Lung (tissue), 12 donors: ENCODE measurements around the gene LCE1E. TPM values are rescaled to one million over a fixed set of nuclear protein-coding genes. Genes with fewer than 3 reads are reported as not detected.

ENCODE experiments used
- ATAC-seq: fragments of 200-7000 bp; cut with Tn5 transposase; one replicate; pipeline ENCODE4 v1.9.1; 2020; ENCODE audit warnings: moderate number of reproducible peaks; ENCODE audit not compliant: insufficient read depth, low FRiP score
- DNase-seq, 3 donors: peaks; one replicate each; pipeline ENCODE4 v3.0.0-alpha.2; 2013 to 2017
- H3K27ac ChIP-seq, 2 donors: one replicate each; pipeline ENCODE4 v1.5.1; 2013; ENCODE audit warnings: mild to moderate bottlenecking in 2 of 2, moderate library complexity in 2 of 2, control low read depth in 1 of 2, inconsistent platforms in 1 of 2, low read depth in 1 of 2, low read length in 1 of 2
- H3K27me3 ChIP-seq, 3 donors: one replicate each; pipeline ENCODE4 v1.5.1; 2013; ENCODE audit warnings: low read length in 2 of 3; ENCODE audit not compliant: control insufficient read depth in 3 of 3, insufficient read depth in 3 of 3
- H3K36me3 ChIP-seq, 4 donors: one replicate each; pipeline ENCODE4 v1.5.1; 2013; ENCODE audit warnings: low read length in 4 of 4, mild to moderate bottlenecking in 1 of 4, moderate library complexity in 1 of 4; ENCODE audit not compliant: control insufficient read depth in 4 of 4, insufficient read depth in 4 of 4
- H3K4me1 ChIP-seq, 5 donors: one replicate each; pipeline ENCODE4 v1.5.1; 2013; ENCODE audit warnings: low read length in 5 of 5, mild to moderate bottlenecking in 2 of 5, moderate library complexity in 1 of 5; ENCODE audit not compliant: control insufficient read depth in 5 of 5, insufficient read depth in 5 of 5
- H3K4me3 ChIP-seq: one replicate; pipeline ENCODE4 v1.5.1; 2013; ENCODE audit warnings: mild to moderate bottlenecking, control low read depth, moderate library complexity
- H3K9ac ChIP-seq, 2 donors: one replicate each; pipeline ENCODE4 v1.5.1; 2013; ENCODE audit warnings: low read length in 2 of 2, control low read depth in 1 of 2; ENCODE audit not compliant: insufficient read depth in 1 of 2
- H3K9me3 ChIP-seq, 4 donors: one replicate each; pipeline ENCODE4 v1.5.1; 2013; ENCODE audit warnings: low read length in 3 of 4, mild to moderate bottlenecking in 1 of 4, moderate library complexity in 1 of 4; ENCODE audit not compliant: control insufficient read depth in 4 of 4, insufficient read depth in 3 of 4
- CTCF ChIP-seq: IDR thresholded peaks from 2 replicates; pipeline ENCODE4 v1.5.1; 2012; ENCODE audit warnings: mild to moderate bottlenecking; ENCODE audit errors: control extremely low read depth, extremely low read depth
- WGBS, 2 donors: extraction: QIAGEN DNeasy Blood & Tissue Kit; methylation state at CpG; one replicate each; pipeline ENCODE4 v1.1.7; 2013; 5-methylcytosine and 5-hydroxymethylcytosine counted together
- polyA plus RNA-seq, 2 donors: library from polyadenylated mRNA; stranded (reverse); fragments of 200-250 nt; gene quantifications; one replicate each; pipeline ENCODE4 v1.2.1, GENCODE V29; 2013
- total RNA-seq, 2 donors: library from RNA; depleted of rRNA in 1 of 2; stranded (reverse); fragments of >200 nt in 1 of 2; gene quantifications; one replicate each; pipeline ENCODE4 v1.2.1, GENCODE V29; 2014 to 2021
- donor health status: control.
- donor health status: control.
- donor health status: Bipolar disorder and iron deficiency.
- donor health status: healthy.
- donor health status: DM: yes; HTN: yes; CAD: no.

LCE1E gene
- total and polyA plus RNA-seq, 4 donors: not detected

- WGBS, 2 donors: 54 to 70% methylated on average over 3 of the region's 3 CpGs
- no peak within 1 kb of the TSS for H3K9ac ChIP-seq
- TF ChIP-seq CTCF: no peak
- no peaks in the 10 kb centered on the region for H3K36me3 ChIP-seq
- no peak within 1 kb of the TSS for H3K27ac ChIP-seq
- H3K4me3 ChIP-seq: no peak within 1 kb of the TSS
- peaks cover 0 to 3% (median 0%) of the 10 kb centered on the region in 4 donors for H3K9me3 ChIP-seq
- no peaks in the 10 kb centered on the region for H3K4me1 ChIP-seq
- no peak for DNase-seq
- ATAC-seq: no peak
- H3K27me3 ChIP-seq: no peaks in the 10 kb centered on the region
Measured at GRCh38 chr1:152806576-152806975, 20.5 kb downstream of the LCE1E start, which contains the start of gene LCE1C. TSS of gene LCE1C (minus strand) at chr1:152806651. CDS start at chr1:152805478, 1,173 bp downstream.

- no peak for ATAC-seq
- Histone ChIP-seq H3K27me3 (no peaks in the 10 kb centered on the region), H3K4me3 (no peak overlapping the region), H3K9ac (no peak overlapping the region), H3K4me1 (no peaks in the 10 kb centered on the region), H3K36me3 (no peaks in the 10 kb centered on the region), H3K9me3 (peaks cover 0 to 3% (median 0%) of the 10 kb centered on the region in 4 donors), H3K27ac (no peak overlapping the region)
- WGBS, 2 donors: 72 to 75% methylated on average over 2 of the region's 2 CpGs
- no peak for DNase-seq
- TF ChIP-seq CTCF: no peak
Measured at GRCh38 chr1:152811050-152811449, 25.0 kb downstream of the LCE1E start.

- ATAC-seq (no peak), DNase-seq (no peak)
- H3K27me3 ChIP-seq: no peaks in the 10 kb centered on the region
- peaks cover 0 to 3% (median 0%) of the 10 kb centered on the region in 4 donors for H3K9me3 ChIP-seq
- no peak within 1 kb of the TSS for H3K27ac ChIP-seq
- no peaks in the 10 kb centered on the region for H3K36me3 ChIP-seq
- WGBS, 2 donors: 66 to 67% methylated on average over 2 of the region's 2 CpGs
- no peak within 1 kb of the TSS for H3K4me3 ChIP-seq
- no peak within 1 kb of the TSS for H3K9ac ChIP-seq
- no peak for TF ChIP-seq CTCF
- H3K4me1 ChIP-seq: no peaks in the 10 kb centered on the region
Measured at GRCh38 chr1:152811671-152812070, 25.6 kb downstream of the LCE1E start, which contains the start of gene LCE1B. TSS of gene LCE1B (plus strand) at chr1:152811971. CDS start at chr1:152812447, 476 bp downstream.

GRCh38 chr1:152817309-152817708 lies 31.3 kb downstream of the LCE1E start:
- Histone ChIP-seq H3K27ac (no peak overlapping the region), H3K4me3 (no peak overlapping the region), H3K36me3 (no peaks in the 10 kb centered on the region), H3K27me3 (no peaks in the 10 kb centered on the region), H3K9ac (no peak overlapping the region), H3K9me3 (no peaks in the 10 kb centered on the region), H3K4me1 (no peaks in the 10 kb centered on the region)
- no peak for DNase-seq
- WGBS, 2 donors: 84 to 88% methylated on average over 6 of the region's 6 CpGs
- ATAC-seq: no peak
- TF ChIP-seq CTCF: no peak
